Hematopoietic multipotent progenitor cell treated with erythropoietin and hydrocortisone succinate and interleukin-3 and kit ligand, for 17 days (in vitro differentiated cells): ENCODE measurements around the gene ECI1.

Source experiments
- DNase-seq: peaks from one replicate; pipeline ENCODE4 v3.0.0-alpha.2; 2015; ENCODE audit warnings: low spot score

The ECI1 gene, protein sequence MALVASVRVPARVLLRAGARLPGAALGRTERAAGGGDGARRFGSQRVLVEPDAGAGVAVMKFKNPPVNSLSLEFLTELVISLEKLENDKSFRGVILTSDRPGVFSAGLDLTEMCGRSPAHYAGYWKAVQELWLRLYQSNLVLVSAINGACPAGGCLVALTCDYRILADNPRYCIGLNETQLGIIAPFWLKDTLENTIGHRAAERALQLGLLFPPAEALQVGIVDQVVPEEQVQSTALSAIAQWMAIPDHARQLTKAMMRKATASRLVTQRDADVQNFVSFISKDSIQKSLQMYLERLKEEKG

DNA sequence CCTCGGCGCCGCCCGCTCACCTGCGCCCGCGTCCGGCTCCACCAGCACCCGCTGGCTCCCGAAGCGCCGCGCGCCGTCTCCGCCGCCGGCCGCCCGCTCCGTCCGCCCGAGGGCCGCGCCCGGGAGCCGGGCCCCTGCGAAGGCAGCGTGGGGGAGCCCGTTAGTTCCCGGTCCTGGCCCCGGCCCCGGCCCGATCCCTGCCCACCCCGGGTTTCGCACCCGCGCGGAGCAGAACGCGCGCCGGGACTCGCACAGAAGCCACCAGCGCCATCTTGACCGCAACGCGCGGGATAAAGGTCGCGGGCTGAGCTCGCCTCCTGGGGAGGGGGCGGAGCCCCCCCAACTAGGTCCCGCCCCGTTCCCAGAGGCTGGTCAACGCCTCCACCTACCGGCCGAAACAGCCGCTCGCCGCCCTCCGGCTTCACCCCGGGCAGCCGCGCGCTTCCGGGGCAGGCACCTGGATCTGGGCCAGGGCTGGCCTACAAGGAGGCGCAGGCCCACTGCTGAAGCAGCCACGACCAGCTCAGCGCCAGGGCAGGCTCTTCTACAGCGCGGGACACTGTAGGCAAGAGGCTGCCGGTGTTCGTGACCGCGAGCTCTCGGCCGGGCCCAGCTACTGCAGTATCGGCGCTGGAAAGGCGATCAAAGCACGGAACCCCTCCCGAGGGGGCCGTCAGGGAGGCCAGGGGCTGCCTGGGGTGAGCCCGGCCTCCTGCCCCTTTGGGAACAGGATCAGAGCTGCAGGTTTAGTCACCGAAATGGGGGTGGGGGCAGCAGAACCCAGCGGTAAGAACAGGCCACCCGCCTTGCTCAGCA lies at the start of gene ECI1:
Gene ECI1, minus strand, starts transcription at position 292 of the 816 bp plus-strand sequence. Its CDS starts 21 bp downstream, at position 271.
- peak; percentile 89 for DNase-seq

DNA sequence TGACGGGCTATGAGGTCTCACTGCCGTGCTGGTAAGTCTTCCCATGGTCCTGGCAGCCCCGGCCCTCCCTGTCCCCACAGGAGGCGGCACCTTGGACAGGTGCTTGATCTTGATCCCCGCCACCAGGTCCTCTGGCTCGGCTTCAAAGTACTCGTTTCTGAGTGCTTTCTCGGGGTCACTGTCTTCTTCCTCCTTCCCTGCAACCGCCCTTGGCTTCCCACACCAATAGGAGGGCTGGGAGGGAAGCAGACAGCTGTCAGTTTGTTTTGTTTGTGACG lies 48.5 kb upstream of the ECI1 start:
- DNase-seq: no peak

- no peak for DNase-seq
Measured at GRCh38 chr16:2299121-2299914, 47.9 kb upstream of the ECI1 start.

DNA sequence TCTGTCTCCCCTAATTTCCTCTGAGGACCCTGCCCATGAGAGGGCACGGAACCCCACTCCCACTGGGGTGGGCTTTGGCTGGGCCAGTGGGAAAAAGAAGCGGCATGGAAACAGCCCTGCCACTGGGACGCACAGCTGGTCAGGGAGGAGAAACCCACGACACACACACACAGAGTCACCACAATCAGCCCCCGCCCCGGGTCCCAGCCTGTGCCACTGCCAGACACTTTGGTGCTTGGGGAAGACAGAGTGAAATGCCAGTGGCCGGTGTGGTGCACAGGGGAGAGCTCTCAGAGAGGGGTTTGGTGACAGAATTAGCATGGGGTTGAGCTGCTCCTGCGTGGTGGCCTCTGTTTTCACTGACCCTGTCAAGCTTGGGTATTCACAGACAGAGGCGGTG lies 47.2 kb upstream of the ECI1 start:
- no peak for DNase-seq

DNA sequence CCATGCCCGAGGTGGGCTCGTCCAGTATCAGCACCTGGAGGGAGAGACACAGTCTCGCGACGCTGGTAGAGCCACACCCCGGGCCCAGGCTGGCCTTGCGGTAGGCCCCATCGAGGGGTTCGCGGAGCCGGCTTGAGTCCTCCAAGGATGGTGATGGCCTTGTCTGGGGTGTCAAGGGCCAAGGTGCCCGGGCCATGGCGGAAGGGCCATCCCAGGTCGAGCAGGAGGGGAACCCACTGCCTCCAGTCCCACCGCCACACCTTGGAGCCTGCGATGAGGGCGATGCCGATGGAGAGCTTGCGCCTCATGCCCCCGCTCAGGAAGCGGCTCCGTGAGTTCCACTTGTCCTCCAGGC lies 46.1 kb upstream of the ECI1 start:
- no peak for DNase-seq

DNA sequence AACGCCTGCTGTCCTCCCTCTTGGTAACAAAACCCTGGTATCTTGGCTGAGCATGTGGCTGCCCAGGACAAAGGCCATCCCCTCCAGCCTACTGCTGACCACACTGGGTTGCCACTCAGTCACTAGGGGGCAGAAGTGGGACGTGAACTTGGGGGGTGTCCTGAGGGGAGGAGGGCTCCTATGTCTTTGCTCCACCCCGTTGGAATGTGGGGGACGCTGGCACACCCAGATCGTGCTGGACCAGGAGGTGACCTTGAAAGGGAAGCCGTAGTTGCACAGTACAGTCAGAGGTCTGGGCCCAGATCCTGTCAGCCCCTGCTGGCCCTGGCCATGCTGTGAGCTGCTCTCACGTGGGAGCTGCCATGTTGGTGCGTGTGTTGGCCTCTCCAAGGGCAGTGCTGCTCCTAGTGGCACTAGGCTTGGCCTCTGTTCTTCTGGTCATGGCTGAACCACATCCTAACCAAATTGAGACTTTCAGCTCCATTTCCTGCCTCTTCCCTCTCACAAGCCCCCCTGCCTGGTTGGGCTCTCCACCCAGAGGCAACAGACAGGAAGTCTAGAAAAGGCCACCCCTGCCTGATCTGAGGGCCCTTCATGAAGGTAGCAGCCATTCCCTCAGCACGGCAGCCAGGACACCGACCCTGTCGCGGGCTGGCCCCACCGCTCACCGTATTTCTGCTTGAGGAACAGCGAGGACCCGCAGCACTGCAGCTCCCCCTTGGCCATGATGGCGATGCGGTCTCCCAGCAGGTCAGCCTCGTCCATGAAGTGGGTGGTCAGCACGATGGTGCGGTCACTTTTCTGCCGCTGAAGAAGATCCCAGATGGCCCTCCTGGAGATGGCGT lies 45.5 kb upstream of the ECI1 start:
- DNase-seq: peak; percentile 14

- no peak for DNase-seq
Measured at GRCh38 chr16:2295056-2295798, 43.8 kb upstream of the ECI1 start.

DNA sequence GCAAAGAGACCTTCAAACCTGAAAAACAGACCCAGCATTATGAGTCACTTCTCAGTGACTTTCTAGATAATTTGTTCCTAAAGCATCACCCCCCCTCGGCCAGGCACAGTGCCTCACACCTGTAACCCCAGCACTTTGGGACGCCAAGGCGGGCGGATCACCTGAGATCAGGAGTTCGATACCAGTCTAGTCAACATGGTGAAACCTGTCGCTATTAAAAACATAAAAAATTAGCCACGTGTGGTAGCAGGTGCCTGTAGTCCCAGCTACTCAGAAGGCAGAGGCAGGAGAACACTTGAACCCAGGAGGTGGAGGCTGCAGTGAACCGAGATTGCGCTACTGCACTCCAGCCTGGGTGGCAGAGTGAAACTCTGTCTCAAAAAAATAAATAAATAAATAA lies 40.8 kb upstream of the ECI1 start:
- no peak for DNase-seq

- DNase-seq: no peak
Measured at GRCh38 chr16:2289282-2289681, 37.9 kb upstream of the ECI1 start.

- DNase-seq: no peak
Measured at GRCh38 chr16:2288726-2289125, 37.3 kb upstream of the ECI1 start.

- DNase-seq: no peak
Measured at GRCh38 chr16:2287916-2288547, 36.6 kb upstream of the ECI1 start.

DNA sequence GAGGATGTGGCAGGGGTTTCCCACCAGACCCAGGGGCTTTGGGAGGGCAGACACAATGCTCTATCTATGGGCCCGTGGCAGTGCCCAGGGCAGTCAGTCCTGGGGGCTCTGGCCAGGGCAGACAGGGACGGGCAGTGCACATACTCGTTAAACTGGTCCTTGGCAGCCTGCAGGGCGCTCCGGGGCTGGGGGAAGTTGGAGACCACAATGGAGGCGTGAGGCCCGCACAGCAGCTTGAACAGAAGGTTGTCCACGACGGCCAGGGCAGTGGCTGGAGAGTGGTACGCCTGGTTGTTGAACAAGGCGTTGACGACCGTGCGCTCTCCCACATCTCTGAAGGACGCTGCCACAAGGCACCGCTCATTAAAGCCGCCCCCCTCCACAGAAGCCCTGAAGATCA lies 35.2 kb upstream of the ECI1 start:
- no peak for DNase-seq

DNA sequence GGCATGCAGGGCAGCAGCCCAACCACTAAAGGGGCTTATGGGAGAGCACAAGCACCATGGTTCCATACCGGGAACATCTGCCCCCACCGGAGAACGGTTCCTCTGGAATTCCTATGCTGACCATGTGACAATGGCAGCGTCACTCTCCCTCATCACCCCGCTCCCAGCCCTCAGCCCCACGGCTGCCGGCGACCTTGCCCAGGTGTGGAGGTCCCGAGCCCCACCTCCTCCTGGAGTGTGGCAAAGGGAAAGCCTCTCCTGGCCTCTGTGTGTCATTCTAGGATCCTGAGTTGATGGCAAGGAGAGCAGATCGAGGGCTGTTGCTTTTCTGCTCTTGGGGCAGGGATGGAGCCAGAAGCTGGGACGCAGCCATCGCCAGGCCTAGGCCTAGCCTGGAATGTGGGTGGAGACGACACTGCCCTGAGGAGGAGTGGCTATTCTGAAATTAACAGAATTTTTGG lies 34.4 kb upstream of the ECI1 start:
- DNase-seq: no peak

DNA sequence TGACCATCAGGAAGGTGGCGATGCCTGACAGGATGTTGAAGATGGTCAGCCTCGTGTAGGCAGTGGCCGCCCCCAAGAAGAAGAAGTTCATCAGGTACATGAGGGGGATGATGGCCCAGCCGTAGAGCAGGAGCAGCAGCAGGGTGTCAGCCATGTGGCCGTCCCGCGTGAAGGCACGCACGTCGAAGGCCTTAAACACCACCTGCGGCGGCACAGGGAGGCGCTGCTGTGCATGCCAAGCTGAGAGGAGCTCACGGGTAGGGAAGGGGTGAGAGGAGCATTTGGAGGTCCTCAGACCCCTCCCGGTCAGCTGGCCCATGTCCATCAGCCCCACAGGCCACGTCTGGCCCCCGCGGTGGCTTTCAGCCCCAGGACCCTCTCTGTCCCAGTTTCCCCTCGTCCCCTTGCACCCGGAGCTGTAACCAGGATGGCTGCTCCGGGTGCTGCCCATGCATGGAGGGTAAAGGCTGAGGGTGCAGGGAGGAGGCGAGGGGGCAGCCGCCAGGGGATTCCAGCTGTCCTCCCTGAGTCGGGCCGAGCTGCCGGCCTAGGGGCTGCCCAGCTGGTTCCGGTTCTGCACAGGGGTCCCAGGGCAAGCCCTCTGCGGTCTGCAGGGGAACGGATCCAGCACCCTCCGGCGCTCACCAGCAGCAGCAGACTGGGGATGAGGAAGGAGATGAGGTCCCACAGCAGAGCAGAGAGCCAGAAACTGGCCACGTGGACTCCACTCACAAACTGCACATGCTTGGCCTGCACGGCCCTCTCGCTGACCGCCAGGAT lies 33.6 kb upstream of the ECI1 start:
- DNase-seq: no peak

DNA sequence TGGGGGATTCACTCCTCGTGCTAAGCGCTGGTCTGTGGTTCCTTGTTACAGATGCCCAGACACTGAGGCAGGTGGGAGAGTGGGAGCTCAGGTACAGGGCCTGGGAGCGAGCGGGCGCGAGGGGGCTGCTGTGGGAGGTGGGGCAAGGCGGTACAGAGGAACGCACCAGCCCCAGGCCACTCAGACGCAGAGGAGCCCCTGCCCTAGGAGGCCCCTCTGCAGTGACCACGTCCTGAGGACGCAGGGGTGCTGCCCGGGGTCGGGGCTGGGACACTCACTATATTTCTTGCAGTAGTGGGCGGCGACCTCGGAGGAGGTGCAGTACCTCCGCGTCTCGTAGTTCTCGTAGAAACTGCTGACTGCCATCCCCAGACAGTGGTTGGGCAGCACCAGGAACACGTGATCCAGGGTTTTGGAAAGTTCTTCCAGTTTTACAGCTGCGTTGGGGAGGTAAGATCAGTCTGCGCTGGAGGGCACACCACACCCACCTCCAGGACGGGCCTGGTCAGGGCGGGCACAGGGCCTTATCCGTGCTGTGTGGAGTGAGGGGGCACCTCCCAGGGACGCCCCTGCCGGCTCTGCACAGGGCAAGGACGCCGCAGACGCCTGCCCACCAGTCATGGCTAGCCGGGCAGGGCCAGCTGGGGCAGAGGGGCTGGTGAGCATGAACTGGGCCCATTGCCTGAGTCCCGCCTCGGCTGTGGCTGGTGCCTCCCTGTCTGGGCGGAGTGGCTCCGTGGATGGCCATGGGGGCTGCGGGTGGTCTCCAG lies 32.8 kb upstream of the ECI1 start:
- no peak for DNase-seq

DNA sequence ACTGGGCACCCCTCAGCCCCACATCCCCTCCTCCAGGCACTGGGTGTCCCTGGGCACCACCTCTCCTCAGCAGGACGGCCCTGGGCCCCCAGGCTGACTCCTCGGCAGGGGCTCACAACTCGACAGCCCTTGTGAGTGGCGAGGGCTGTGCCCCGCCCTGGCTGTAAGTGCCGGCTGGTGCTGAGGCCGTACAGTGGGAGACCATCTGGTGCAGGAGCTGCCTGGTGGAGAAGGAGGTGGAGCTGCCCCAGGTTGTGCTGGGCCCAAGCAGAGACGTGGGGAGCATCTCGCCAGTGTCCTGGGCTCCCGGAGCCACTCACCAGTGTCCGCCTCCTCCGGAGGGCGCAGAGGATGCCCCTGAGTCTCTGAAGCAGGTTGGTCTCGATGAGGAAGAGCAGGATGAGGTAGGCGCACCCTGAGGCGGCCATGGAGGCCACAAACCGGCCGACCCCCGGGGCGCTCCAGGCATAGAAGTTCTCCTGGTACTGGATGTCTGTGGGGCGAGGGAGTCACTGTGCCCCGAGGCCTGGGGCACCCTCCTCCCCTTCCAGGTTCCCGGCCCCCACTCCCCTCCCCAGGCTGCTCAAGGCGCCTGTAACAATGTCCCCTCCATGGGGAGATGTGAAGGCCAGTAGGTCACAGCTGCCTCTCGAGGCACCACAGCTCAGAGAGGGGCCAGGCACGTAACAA lies 31.6 kb upstream of the ECI1 start:
- DNase-seq: no peak

GRCh38 chr16:2282262-2282661 lies 30.9 kb upstream of the ECI1 start:
- no peak for DNase-seq

- no peak for DNase-seq
Measured at GRCh38 chr16:2280981-2281542, 29.7 kb upstream of the ECI1 start.
